SHP77 treated with DMSO at 0.1 percent for 48 hours (cell line): Measurements from ENCODE around the gene KRT36.

Experiments
- DNase-seq: peaks from one replicate; lab custom pipeline; 2025; lab: John Stamatoyannopoulos, UW

The KRT36 gene

DNA sequence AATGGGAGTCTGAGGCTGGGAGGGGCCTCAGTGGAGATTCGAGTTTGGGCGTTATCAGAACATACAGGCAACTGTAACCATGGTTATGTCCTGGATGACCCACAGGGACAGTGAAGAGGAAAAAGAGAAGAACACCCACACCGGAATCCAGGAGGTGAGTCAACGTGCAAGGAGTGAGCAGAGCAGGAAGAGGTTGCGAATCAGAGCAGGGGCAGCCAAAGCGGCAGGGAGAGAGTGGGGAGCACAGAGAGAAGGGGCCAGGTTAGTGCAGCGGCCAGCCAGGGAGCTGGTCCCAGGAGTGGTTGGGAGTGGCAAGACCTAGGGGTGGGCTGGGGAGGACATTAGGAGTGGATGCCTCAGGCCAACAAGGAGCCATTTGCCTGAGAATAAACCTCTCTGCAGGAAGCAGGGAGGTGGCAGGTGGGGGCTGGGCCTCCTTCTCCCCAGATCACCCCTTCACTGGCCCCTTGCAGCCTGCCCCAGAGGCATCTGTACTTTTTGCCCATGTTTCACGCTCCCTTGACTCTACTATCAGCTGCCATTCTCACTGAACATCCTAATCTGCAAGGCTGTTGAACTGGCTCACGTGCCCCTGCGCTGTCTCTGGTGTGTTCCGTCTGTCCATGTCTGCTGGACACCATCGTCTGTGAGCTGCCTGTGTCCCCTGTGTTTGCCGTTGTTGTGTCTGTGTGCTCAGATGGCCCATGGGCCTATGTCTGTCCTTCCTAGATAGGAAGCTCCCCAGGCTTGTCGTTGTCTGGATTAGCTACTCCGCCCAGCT is 10.6 kb upstream of the KRT36 start:
- no peak for DNase-seq

DNA sequence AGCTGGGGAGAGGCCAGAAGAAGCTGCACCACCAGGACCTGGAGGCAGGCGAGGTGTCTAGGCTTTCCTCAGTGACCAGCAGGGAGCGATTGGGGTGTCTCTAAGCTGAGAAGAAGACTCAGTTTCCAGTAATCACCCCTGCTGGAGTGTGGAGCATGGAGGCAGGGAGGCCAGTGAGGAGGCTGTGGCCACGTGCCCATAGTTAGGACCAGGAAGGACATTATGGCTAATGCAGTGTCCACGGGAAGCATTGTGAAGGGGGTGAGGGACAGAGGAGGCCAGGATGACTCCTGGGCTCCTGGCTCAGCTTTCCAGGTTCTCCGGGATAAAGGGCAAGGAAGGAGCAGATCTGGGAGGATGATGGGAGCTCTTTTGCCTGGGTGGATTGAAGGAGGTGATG is 10.0 kb upstream of the KRT36 start:
- no peak for DNase-seq

DNA sequence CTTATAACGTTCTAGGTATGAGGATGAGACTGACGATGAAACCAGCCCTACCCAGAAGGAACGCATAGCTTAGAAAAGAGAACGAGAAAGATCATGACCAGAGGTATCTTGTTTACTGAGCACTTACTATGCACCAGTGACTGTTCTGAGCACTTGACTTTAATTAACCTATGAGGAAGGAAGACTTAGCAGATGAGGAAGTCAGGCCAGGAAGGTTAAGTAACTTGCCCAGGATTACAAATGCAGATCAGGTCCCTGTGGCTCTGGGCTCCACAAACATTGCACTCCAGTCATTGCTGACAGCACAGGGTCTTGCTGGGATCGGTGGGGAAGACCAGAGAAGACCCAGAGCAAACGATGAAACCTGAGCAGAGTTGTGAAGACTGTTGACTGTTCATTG is 8.6 kb upstream of the KRT36 start:
- DNase-seq = no peak

DNA sequence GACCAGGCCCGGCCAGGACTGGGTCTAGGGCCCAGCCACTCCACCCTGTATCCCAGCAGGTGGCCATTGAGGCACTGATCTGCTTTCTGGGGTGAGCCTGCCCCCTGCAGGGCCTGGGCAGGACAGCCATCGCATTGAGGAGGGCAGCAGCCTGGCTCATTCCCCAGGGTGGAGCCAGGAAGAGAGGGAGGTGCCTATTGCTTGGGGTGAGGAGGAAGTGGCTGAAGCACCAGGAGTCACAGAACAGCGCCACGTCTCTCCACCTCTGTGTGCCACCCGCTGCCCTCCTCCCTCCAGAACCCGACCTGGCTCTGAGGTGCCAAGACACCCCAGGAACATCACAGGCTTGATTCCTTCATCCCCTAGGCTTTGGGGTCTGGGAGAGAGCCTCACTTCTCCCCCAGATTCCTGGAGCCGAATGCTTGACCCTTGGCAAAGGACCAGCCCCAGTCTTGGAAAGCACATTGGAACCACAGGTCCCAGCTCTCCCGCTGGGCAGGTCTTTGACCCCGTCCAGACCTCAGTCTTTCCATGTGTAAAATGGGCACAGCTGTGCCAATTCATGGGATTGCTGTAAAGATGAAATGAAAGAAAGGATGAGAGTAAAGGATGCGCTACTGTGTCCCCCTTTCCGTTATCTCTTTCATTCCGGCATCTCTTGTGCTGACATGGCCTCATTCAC is 7.2 kb upstream of the KRT36 start:
- peak; percentile 34 for DNase-seq

DNA sequence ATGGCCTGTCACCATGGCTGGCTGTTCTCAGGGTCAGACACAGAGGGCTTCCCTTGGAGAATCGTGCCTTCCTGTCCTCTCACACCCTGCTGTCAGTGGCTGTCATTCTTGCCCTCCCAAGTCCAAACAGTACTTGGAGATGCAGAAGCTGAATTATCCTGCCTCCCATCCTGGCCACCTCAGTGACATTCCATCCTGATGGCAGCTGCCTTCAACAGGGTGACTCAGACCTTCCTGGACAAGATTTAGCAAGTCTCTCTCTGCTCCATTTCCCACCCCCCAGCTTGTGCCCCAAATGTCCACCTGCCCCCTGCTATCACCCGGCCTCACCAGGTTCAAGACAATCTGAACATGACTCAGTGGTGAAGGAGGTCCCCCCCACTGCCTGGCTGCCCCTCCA is 4.8 kb upstream of the KRT36 start:
- no peak for DNase-seq

DNA sequence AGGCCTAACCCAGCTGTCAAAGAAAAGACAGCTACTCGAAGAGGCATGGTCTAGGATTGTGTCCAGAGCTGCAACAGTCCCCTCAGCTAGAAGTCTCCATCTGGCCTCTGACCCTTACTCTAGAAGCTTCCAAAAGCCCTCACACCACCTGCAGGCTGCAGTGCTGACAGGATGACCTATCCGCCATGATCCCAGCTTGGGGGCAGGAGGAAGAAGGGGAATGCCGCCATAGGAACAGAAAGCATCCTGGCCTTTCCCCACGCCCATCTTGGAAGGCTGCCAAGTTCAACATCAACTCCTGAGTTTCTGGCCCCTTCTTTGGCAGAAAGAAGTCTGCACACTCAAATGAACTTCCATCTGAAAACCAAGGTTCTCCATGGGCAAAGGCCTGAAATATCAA is 3.1 kb upstream of the KRT36 start:
- no peak for DNase-seq

DNA sequence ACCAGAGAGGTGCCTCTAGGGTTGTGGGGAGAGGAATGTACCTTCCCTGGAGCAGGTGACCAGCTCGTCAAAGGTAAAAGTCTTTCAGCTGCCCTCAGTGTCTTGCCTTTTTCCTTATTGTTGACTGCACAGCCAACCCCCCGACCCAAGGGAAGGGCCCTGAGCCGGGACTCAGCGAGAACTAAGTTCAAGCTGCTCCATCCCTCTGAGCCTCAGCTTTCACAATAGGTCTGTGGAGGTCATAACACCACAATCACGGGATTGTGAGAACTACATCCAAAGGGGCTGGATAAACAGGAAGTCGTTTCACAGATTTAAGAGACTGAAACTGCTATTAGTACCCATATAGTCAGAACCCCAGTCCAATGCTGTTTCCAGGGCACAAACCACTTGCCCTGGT is 2.6 kb upstream of the KRT36 start:
- no peak for DNase-seq

DNA sequence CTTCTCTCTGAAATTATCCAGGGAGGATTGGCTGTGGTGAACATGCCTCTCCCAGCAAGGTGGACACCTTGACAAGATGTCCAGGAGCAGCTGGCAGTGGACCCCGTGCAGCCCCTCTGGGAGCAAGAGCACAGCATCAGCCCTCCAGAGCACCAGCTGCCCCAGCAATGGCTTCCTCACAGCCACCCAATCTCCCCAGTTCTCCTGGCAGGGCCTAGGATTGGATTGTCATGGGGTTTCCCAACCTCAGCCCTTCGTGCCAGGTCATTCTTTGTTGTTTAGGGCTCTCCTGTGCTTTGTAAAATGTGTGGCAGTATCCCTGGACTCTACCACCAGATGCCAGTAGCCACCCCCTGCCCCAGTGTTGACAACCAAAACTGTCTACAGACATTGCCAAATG is 1.8 kb upstream of the KRT36 start:
- DNase-seq = no peak

DNA sequence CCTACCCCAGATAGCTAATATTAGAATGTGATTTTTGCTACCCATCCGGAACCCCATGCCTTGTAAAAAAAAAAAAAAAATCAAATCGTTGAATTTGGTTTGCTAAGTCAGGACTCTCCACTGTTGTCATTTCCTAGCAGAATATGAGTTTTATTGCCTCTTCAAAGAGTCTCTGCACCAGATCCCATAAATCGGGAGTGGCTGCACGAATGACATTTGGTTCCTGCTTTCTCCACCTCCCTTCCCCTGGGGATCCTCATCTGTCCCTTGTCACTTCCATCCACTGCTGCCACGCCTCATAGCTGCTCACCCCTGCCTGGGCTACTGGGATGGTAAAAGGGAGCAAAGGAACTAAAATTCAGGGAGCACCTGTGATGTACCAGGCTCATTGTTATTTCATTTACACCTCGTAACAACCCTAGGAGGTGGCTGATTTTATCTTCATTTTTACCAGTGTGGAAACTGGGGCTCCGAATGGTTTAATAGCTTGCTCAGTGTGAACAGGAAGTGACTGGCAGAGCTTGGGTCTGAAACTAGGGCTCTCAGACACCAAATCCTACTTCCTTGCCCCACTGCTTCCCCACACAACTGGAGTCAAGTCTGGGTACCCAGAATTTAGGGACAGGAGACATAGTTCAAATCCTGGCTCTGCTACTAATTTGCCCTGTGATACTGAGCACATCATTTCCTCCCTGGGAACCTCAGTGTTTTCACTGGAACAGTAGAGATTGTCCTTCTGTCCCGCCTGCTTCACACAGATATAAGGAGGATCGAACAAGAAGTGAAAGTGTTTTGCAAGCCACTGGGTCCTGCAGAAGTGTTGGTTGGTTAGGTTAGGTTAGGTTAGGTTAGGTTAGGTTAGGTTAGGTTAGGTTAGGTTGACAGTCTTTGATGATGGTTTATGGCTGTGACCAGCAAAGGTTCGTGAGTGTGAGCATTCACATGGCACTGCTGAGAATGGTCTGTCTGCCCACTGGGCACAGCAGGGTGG is 585 bp upstream of the KRT36 start:
- no peak for DNase-seq

DNA sequence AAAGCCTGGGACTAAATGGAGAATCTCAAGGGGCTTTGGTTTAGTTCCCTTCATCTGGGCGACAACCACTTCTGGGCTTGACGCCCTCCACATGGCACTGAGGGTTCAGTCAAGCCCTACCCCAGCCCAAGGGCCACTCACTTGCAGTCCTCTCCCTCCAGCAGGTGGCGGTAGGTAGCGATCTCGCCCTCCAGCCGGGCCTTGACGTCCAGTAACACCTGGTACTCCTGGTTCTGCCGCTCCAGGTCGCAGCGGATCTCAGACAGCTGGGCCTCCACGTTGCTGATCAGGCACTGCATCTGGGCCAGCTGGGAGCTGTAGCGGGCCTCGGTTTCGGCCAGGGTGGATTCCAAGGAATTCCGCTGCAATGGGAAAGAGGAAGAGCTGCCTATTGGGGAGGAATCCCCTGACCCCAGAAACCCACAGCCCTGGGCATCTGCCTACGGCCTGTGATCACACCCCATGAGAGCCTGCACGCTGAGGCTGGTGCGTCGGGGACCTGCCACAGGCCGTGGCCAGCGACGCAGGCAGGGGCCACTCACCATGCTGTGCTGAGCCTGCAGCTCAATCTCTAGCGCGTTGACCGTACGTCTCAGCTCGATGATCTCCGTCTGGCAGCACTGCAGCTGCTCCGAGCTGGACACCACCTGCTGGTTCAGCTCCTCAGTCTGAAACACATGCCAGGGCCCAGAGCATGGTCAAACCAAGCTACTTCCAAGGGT is 2.7 kb downstream of the KRT36 start:
- no peak for DNase-seq

DNA sequence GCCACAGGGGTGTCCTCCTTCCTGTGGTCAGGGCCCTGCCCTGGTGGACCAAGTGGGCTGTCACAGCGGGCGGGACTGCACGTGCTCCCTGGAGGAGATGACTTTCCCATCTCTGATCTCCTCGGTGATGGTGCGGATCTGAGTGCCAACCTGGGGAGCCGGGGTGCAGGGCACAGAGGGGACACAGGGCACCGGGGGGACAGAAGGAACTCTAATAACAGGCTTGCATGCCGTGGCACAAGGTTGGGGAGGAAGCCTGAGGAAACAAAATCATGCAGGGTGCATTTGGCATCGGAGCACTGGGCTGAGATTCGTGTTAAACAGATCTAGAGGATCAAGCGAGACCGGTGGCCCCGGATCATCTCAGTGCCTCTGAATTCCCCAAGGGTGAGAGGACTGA is 3.4 kb downstream of the KRT36 start:
- DNase-seq = no peak

DNA sequence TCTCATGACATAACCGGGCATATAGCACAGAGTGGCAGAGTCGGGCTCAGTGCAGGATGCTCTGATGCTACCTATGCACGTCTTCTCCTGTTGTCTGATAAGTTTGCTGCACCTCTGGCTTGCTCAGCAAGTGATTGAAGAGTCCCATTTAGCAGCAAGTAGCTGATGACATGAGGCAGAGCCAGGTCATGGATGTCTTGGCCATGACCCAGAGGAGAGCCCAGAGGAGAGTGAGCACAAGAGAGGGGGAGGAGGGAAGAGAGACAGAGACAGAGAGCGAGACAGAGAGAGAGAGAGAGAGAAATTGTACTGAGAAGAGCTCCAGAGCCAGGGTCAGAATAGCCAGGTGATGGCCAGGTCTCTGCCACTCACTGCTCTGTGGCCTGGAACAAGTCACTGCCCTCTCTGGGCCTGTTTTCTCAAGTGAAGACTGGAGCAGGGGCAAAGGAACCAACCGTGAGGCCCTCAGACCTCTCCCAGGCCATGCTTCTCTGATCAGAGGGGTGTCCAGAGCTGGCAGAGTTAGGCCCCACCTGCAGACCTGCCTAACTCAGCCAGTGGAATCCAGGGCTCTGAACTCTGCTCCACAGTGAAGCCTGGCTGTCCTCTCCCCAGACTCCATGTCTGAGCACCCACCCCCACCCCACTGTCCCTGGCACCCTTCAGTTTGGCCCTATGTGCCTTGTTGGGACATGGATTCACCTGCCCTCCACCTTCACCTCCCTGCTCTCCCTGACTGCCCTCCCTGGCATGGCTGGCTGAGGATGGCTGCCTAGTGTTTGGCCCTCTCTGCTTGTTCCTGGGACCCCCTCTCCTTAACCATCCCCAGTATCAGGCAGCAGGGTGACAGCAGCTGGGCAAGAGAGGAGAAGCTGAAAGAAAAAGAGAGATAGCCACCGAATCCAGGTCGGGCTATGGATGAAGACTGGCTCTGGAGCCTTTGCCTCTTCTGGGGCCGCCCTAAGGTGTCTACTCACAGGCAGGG is 4.5 kb downstream of the KRT36 start:
- DNase-seq = no peak

DNA sequence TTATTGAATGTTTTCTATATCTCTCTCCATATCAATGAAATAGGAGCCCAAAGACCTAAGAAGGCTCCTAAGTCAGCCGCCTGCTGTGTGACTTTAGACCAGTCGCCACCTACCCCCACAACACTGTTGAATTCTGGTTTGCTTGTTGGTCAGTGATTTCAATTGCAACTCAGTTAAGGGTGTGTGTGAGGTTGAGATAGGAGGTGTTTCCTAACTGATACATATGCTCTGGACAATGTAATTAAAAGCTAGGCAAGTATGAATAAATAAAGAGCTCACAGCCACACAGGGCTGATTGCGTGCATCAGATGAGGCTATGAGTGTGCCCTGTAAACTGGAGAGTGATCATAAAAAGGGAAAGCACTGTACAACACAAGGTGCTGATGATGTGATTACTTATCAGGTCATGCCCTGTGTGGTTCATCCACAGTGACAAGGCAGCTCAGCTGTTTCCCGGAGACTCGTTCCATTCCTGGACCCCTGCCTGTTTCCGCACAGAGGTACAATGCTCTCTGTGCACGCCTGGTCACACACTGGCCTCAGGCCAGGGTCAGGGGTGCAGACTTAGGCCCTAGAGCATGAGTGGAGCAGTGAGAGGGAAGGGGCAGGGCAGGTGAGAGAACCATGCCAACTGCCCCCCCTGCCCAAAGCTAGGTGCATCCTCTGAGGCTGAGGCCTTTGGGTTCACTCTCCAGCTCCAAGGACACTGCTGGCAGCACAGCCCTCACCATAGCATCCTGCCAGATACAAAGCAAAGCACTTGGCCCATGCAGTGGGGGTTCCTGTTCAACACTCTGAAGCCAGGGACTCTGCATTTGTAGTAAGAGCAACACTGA is 5.5 kb downstream of the KRT36 start:
- no peak for DNase-seq

DNA sequence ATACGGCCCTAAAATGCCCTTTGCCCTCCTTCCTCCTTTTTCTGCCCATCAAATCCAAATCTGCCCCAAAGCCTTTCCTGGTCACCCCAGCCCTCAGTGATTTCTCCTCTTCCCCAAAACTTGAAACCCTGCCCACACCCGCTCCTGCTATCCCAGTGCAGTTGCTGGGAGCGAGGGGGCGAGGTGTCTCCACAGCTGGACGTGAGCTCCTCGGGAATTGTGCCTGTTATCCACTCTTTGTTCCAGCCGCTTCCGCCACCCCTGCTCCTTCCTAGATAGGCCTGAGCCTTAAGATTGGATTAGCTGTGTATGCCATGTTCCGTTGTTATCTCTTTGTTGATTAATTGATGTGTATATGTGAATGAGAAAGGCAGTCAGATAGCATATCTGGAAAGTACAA is 6.2 kb downstream of the KRT36 start:
- DNase-seq = no peak

DNA sequence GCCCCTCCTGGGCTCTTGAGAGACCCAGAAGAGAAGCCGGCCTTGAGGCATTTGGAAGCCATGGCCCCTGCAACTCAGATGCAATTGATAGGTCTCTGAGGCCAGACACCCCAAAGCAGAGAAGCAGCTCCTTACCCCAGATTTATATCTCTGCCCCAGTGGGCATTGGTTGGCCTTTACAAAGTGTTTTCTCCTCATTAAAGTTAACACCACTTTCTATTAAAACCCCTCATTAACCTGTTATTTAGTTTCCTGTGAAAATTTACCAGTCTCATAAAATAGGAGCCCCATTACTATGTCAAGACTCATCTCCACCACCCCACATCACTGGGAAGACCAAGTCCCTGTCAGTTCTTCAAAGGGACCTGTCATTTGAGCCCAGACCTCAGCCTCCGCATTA is 8.7 kb downstream of the KRT36 start, which contains the start of gene KRT35:
TSS of gene KRT35 (minus strand) at position 116 of the 400 bp plus-strand sequence. CDS start at position 62, 54 bp downstream.
- no peak for DNase-seq

DNA sequence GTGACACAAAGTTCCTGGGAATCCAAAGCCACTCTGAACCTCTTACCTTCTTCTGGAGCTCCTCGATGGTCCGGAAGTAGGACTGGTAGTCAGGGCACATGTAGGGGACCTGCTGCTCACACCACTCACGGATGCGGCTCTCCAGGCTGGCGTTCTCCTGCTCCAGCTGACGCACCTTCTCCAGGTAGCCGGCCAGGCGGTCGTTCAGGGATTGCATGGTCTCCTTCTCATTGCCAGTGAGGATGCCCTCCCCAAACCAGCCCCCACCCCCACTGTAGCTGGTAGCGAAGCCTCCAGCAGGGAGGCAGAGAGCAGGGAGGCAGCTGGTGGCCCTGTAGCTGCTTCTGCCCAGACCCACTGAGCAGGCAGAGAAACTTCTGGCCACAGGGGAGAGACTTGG is 9.1 kb downstream of the KRT36 start:
- DNase-seq = no peak

DNA sequence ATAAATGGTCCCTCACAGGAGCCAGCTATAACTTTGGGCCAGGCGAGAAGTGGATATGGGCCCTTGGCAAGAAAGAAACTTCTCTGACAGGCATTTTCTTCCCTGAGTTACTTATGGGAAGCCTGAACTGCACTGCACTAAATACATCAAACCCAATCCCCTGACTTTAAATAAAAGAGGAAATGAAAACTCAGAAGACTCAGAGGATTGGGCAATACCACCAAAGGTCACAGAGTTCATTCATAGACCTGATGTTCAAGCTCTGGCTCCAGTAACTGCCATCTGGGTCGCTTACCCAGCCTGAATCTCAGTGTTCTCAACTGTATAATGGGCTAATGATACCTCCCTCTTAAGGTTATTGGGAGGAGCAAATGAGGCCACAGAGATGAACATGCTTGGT is 9.6 kb downstream of the KRT36 start:
- DNase-seq = no peak

DNA sequence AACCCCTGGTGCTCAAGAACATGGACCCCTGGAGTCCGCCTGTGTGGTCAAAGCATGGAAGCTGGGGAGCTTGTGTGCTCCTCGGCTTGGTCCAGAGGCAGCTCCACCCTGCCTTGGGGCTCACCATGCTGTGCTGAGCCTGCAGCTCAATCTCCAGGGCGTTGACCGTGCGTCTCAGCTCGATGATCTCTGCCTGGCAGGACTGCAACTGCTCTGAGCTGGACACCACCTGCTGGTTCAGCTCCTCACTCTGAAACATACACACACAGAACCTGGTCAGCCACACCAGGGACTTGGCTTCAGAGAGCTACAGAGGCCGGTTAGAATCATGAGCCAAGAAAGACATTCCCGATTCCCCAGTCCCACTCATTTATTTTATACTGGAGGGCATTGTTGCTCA is 11.5 kb downstream of the KRT36 start:
- no peak for DNase-seq
